ENCODE data around the gene HAUS3.
"Not testable (repeated sequence)": the region's sequence is repeated elsewhere in the genome, so short reads cannot be mapped to it uniquely, and the experiment has no call there.

HAUS3 gene

GRCh38 chr4:2251795-2252529 is 10.0 kb upstream of the HAUS3 start:
- no peak for DNase-seq (ENCODE audit: low read depth, low spot score)

GRCh38 chr4:2251073-2251794 is 9.3 kb upstream of the HAUS3 start:
- DNase-seq (ENCODE audit: low read depth, low spot score), result no peak

GRCh38 chr4:2250357-2251072 is 8.6 kb upstream of the HAUS3 start:
- no peak for DNase-seq (ENCODE audit: low read depth, low spot score)

- no peak for DNase-seq (ENCODE audit: low read depth, low spot score)
Observed at GRCh38 chr4:2249526-2250356, 7.8 kb upstream of the HAUS3 start.

- no peak for DNase-seq (ENCODE audit: low read depth, low spot score)
Observed at GRCh38 chr4:2248821-2249261, 6.9 kb upstream of the HAUS3 start.

- no peak for DNase-seq (ENCODE audit: low read depth, low spot score)
Observed at GRCh38 chr4:2248044-2248780, 6.3 kb upstream of the HAUS3 start.

GRCh38 chr4:2247128-2248043 is 5.5 kb upstream of the HAUS3 start:
- no peak for DNase-seq (ENCODE audit: low read depth, low spot score)

- no peak for DNase-seq (ENCODE audit: low read depth, low spot score)
Observed at GRCh38 chr4:2246384-2247127, 4.6 kb upstream of the HAUS3 start.

GRCh38 chr4:2245787-2246275 is 3.9 kb upstream of the HAUS3 start:
- no peak for DNase-seq (ENCODE audit: low read depth, low spot score)

- DNase-seq (ENCODE audit: low read depth, low spot score), result no peak
Observed at GRCh38 chr4:2245057-2245786, 3.3 kb upstream of the HAUS3 start.

- DNase-seq (ENCODE audit: low read depth, low spot score), result no peak
Observed at GRCh38 chr4:2243681-2244380, 1.9 kb upstream of the HAUS3 start.

- no peak for DNase-seq (ENCODE audit: low read depth, low spot score)
Observed at GRCh38 chr4:2241003-2241402, 918 bp downstream of the HAUS3 start.

GRCh38 chr4:2236944-2237666 is 4.8 kb downstream of the HAUS3 start:
- no peak for DNase-seq (ENCODE audit: low read depth, low spot score)

GRCh38 chr4:2231082-2231481 is 10.8 kb downstream of the HAUS3 start:
- DNase-seq (ENCODE audit: low read depth, low spot score), result no peak

GRCh38 chr4:2226261-2226660 is 15.7 kb downstream of the HAUS3 start:
- no peak for DNase-seq (ENCODE audit: low read depth, low spot score)

GRCh38 chr4:2222838-2223237 is 19.1 kb downstream of the HAUS3 start:
- DNase-seq (ENCODE audit: low read depth, low spot score), result no peak

- not testable (repeated sequence) for DNase-seq (ENCODE audit: low read depth, low spot score)
Observed at GRCh38 chr4:2221378-2221777, 20.5 kb downstream of the HAUS3 start.

Data from brain pericyte (primary cell).